Mucosa of stomach (tissue), 1 donor: Measurements from ENCODE around the gene RERE.

Experiments
- H3K27me3 ChIP-seq: one replicate; pipeline ENCODE4 v1.7.0; 2013; ENCODE audit warnings: mild to moderate bottlenecking, low read length; ENCODE audit not compliant: control insufficient read depth, insufficient read depth
- H3K36me3 ChIP-seq: one replicate; pipeline ENCODE4 v1.7.0; 2013; ENCODE audit warnings: low read length; ENCODE audit not compliant: control insufficient read depth, insufficient read depth
- H3K4me1 ChIP-seq: one replicate; pipeline ENCODE4 v1.7.0; 2013; ENCODE audit warnings: mild to moderate bottlenecking, low read length; ENCODE audit not compliant: control insufficient read depth, insufficient read depth
- H3K4me3 ChIP-seq: one replicate; pipeline ENCODE4 v1.7.0; 2013; ENCODE audit warnings: low read length
- H3K9ac ChIP-seq: one replicate; pipeline ENCODE4 v1.7.0; 2013; ENCODE audit warnings: mild to moderate bottlenecking, low read length, moderate library complexity
- H3K9me3 ChIP-seq: one replicate; pipeline ENCODE4 v1.7.0; 2013; ENCODE audit warnings: mild to moderate bottlenecking, low read length, moderate library complexity; ENCODE audit not compliant: control insufficient read depth
- donor health status: Pancreatic carcinoma.

RERE gene

DNA sequence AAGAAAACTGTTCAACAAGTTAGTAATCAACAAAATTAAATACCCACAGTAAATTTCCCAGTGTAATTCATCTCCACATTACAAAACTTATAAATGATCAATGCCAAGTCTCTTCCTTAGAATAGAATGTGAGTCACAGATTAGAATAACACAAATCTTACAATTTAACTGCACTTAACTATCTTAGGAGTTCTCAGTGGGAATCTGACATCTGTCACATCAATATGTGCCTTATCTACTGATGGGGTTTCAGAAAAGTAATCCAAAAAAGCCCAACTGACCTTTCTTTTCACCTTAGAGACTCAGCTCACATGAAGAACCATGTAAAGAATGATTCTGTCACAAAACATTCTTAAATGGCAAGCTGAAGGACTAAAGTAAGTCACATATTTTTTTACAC is 141.4 kb downstream of the RERE start:
- Histone ChIP-seq H3K4me3 (no peak overlapping the region), H3K9me3 (no peaks in the 10 kb centered on the region), H3K9ac (no peak overlapping the region), H3K4me1 (peaks cover 22% of the 10 kb centered on the region), H3K36me3 (no peaks in the 10 kb centered on the region), H3K27me3 (no peaks in the 10 kb centered on the region)

GRCh38 chr1:8674912-8675311 is 142.5 kb downstream of the RERE start:
- no peaks in the 10 kb centered on the region for H3K9me3 ChIP-seq

DNA sequence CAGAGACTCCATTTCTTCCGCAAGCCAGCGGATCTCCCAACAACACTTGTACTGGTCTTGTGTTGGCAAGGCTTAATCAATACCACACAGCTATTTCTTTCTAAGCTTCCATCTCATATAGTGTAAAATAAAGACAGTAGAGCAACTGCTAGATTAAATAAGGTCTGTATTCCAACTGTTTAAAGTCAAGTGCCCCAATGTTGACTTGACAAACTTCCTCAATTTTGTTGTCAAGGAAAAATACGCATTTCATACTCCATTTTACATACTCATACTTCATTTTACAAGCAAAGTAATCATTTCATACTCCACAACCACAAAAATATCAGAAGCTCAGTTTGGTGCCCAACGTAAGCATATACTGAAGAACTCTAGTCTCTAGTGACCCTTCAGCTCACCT is 143.0 kb downstream of the RERE start:
- H3K4me3 ChIP-seq = no peak overlapping the region
- H3K4me1 ChIP-seq = peaks cover 29% of the 10 kb centered on the region
- no peak overlapping the region for H3K9ac ChIP-seq
- H3K36me3 ChIP-seq = no peaks in the 10 kb centered on the region
- H3K27me3 ChIP-seq = no peaks in the 10 kb centered on the region
- H3K9me3 ChIP-seq = no peaks in the 10 kb centered on the region

More at GRCh38 chr1:8674912-8675311, 142.5 kb downstream of the RERE start:
- Histone ChIP-seq H3K9ac (no peak overlapping the region), H3K27me3 (no peaks in the 10 kb centered on the region), H3K4me3 (no peak overlapping the region), H3K36me3 (no peaks in the 10 kb centered on the region), H3K4me1 (peaks cover 29% of the 10 kb centered on the region)

DNA sequence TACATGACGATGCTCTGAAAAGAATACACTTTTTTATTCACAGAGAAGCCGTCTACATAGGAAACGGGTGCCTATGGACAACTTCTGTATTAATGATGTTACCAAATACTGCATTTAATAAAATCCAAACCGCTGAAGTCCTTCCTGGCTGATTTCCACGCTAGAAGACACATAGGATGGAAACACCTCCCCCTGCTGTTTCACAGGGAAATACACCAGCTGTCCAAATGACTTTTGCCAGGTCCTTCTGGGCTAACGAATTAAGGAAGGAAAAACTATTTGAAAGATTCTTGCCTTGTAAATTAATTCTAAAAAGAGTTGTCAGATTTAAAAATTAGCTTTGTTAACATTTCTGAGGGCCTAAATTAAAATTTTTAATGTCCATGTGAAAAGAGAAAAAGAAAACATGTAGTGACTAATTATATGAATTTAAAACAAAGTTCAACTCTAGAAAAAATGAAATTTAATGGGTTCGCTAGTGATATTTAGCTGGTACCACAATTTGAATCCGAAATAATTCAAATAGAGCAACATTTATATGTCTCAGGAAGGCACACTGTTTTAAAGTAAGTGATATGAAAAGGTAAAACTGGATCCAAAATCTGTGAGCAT is 146.0 kb downstream of the RERE start:
- Histone ChIP-seq H3K4me3 (no peak overlapping the region), H3K9ac (peak overlapping the region; percentile 12), H3K27me3 (no peaks in the 10 kb centered on the region), H3K9me3 (no peaks in the 10 kb centered on the region), H3K4me1 (peaks cover 33% of the 10 kb centered on the region), H3K36me3 (no peaks in the 10 kb centered on the region)

GRCh38 chr1:8670371-8670818 is 147.0 kb downstream of the RERE start:
- Histone ChIP-seq H3K27me3 (no peaks in the 10 kb centered on the region), H3K4me3 (no peak overlapping the region), H3K4me1 (peaks cover 44% of the 10 kb centered on the region), H3K9me3 (no peaks in the 10 kb centered on the region), H3K36me3 (no peaks in the 10 kb centered on the region), H3K9ac (no peak overlapping the region)

DNA sequence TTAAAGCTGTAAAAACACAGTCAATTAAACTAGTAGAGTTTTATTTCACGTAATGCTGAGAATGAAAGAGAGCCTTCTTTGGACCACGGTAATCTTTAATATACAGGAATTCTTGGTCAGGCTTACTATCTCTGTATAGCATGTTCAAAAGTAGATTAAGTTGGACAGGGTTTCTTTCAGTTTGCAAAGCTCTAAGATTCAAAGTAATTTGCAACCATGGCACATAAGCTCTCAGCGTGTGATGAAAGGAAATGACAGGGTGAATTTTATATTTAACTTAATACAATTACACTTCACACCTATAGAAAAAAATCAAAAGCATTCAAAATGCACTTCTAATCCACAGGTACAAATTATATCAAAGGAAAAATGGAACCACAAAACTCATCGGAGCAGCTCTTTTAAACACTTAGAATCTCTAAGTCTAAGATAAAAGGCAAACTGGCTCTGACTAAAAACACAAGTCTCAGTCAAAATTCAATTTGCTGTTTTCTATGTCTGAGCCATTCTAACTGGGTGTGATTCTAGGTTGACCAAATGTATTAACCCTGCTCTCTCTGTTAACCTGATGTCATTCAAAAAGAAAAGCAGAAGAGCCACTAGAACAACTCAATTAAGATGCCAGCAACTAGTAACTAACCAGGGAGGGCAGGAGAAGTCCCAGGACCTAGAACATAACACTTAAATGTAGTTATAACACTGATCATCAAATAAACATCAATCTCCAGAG is 147.7 kb downstream of the RERE start:
- Histone ChIP-seq H3K36me3 (no peaks in the 10 kb centered on the region), H3K4me1 (peaks cover 46% of the 10 kb centered on the region), H3K9me3 (no peaks in the 10 kb centered on the region), H3K4me3 (no peak overlapping the region), H3K27me3 (no peaks in the 10 kb centered on the region), H3K9ac (no peak overlapping the region)

DNA sequence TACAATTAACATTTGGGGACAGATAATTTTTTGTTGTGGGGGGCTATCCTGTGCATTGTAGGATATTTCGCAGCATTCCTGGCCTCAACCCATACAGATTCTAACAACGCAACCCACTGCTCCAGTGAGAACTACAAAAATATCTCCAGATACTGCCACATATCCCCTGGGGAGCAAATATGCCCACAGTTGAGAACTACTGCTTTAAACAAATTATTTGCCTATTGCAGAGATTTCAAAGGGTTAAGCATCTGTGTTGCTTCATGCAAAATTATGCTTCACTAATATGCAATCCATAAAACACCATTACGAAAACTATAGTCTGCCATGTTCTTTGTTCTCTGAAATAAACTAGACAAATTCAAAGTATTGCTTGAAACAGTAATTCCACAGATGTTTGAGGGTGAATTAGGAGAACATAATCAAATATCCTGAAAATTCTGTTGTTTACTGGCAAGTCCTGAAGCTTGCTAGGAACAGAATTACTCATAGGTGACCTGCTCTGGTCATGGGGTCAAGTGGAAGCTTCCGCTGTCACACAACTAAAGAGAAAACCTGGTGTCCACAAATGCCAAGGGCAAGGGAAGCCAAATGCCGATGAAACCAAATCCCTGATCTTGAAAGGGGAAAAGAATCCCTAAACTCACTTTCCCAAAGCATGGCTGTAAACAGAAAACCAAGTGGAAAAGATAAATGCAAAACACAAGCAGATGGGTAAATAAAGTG is 149.4 kb downstream of the RERE start:
- Histone ChIP-seq H3K9me3 (no peaks in the 10 kb centered on the region), H3K36me3 (no peaks in the 10 kb centered on the region), H3K4me1 (peaks cover 61% of the 10 kb centered on the region), H3K9ac (no peak overlapping the region), H3K4me3 (no peak overlapping the region), H3K27me3 (no peaks in the 10 kb centered on the region)

DNA sequence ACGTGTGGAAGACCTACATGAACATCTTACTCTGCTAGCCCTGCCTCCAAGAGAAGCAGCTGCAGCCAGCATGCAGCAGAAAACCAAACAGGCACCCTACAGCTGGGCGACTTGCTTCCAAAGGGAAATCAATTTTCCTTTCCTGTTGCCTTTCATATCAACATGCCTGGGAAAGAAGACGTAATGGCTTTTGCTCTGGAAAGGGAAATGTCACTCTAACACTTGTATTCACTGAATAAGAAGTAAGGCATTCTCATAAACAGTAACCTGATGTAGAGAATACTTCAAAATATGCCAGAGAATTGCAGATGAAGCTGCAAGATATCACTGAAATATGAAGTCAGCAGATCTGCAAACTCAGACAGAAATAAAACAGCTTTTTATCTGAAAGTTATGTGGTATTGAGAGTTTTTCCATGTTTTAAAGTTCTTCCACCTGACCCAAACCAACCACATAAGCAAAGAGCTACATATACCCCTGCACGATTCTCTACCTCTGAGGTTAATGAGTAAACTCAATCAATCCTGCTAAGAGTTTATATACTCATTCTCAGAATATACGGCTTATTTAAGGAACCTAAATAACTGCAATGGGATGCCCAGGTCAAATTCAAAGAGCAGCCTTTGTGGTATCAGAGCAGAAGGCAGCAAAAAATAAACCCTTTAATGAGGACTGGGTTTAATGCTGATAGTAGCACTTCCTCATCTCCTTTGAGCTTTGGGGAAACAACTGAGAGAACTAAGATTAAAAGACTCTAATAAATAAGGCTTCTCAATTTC is 150.9 kb downstream of the RERE start:
- peaks cover 66% of the 10 kb centered on the region for H3K4me1 ChIP-seq
- H3K9ac ChIP-seq = no peak overlapping the region
- H3K9me3 ChIP-seq = no peaks in the 10 kb centered on the region
- no peak overlapping the region for H3K4me3 ChIP-seq
- no peaks in the 10 kb centered on the region for H3K36me3 ChIP-seq
- H3K27me3 ChIP-seq = no peaks in the 10 kb centered on the region

DNA sequence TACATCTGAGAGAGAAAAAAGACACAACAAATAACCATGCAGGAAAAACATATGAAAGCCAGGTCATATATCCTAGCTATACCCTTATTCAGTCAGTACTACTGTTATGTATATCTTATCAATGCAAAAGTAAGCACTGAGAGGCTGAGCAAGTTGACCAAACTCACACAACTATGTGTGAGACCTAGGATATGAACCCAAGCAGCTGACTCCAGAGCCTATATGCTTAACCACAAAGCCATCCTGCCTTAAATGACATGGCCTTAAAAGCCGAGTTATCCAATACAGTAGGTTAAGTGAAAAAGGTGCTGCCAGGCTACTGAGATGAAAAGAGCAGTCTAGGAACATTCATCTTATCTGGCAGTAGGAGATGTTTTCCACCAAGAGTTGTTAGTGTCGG is 151.6 kb downstream of the RERE start:
- H3K36me3 ChIP-seq = no peaks in the 10 kb centered on the region
- H3K4me3 ChIP-seq = no peak overlapping the region
- H3K9me3 ChIP-seq = no peaks in the 10 kb centered on the region
- H3K4me1 ChIP-seq = peaks cover 67% of the 10 kb centered on the region
- no peaks in the 10 kb centered on the region for H3K27me3 ChIP-seq
- H3K9ac ChIP-seq = no peak overlapping the region

DNA sequence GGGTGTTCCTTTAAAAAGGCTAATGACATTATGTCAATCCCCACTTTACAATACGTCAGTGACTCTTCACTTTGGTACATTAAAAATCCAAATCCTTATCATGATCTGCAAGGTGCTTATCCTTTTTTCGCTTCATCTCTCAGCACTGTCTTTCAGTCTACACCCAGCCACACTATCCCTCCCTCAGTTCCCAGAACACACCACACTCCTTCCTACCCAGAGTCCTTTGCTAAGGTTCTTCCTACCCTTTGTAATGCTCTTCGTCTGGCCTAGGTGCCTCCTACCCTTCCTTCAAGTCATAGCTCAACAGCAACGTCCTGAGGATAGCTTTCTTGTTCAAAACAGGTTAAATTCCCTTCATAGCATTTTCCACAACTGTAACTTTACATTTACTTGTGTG is 152.6 kb downstream of the RERE start:
- Histone ChIP-seq H3K4me1 (peaks cover 67% of the 10 kb centered on the region), H3K9ac (no peak overlapping the region), H3K9me3 (no peaks in the 10 kb centered on the region), H3K27me3 (no peaks in the 10 kb centered on the region), H3K36me3 (no peaks in the 10 kb centered on the region), H3K4me3 (no peak overlapping the region)

DNA sequence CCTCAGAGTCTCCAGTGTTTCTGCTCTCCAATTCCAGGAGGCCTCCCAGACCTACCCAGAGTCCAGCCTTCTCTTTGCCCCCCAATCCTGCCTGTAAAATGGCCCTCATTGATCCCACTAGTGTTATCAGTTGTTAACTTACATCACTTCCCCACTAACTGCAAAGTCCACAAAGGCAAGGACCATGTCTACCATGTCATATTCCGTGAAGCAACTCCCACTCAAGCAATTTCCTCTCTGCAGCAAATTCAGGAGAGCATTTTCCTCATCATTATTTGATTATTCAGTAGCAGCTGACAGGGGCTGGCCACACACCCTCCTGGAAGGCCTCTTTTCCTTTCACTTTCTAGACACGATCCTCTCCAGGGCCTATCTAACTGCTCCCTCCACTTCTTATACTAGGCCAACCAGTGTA is 153.5 kb downstream of the RERE start:
- no peak overlapping the region for H3K9ac ChIP-seq
- H3K4me1 ChIP-seq = peaks cover 62% of the 10 kb centered on the region
- H3K9me3 ChIP-seq = no peaks in the 10 kb centered on the region
- no peaks in the 10 kb centered on the region for H3K27me3 ChIP-seq
- H3K36me3 ChIP-seq = no peaks in the 10 kb centered on the region
- no peak overlapping the region for H3K4me3 ChIP-seq
